Spleen (tissue), 11 donors: ENCODE results near the gene MEAK7. TPM values are rescaled to one million over a fixed set of nuclear protein-coding genes. Genes with fewer than 3 reads are reported as not detected.
"Not testable (repeated sequence)": the region's sequence is repeated elsewhere in the genome, so short reads cannot be mapped to it uniquely, and the experiment has no call there.

Source experiments
- DNase-seq: peaks from one replicate; pipeline ENCODE4 v3.0.0-alpha.2; 2020
- H3K27ac ChIP-seq, 8 donors: fragments of 200-600 bp; sonication (generic) in 7 of 8; 1 replicate in 4 of 8; 2 replicates in 4 of 8; pipeline versions ENCODE4 v1.5.0 to v1.8.0; 2016 to 2021; ENCODE audit warnings: inconsistent platforms in 4 of 8, mild to moderate bottlenecking in 4 of 8, moderate library complexity in 1 of 8
- H3K27me3 ChIP-seq, 7 donors: fragments of 200-600 bp; sonication (generic) in 6 of 7; replicated peaks in 1 of 7; 1 replicate in 4 of 7; 2 replicates in 3 of 7; pipeline versions ENCODE4 v1.5.0 to v1.8.0; 2016 to 2021; ENCODE audit warnings: inconsistent platforms in 3 of 7, mild to moderate bottlenecking in 1 of 7
- H3K36me3 ChIP-seq, 6 donors: fragments of 200-600 bp; sonication (generic) in 5 of 6; 1 replicate in 4 of 6; 2 replicates in 2 of 6; pipeline versions ENCODE4 v1.5.0 to v1.8.0; 2016 to 2021; ENCODE audit warnings: inconsistent platforms in 2 of 6
- H3K4me1 ChIP-seq, 6 donors: fragments of 200-600 bp; sonication (generic) in 5 of 6; 1 replicate in 3 of 6; 2 replicates in 3 of 6; pipeline versions ENCODE4 v1.5.0 to v1.8.0; 2016 to 2021; ENCODE audit warnings: inconsistent platforms in 3 of 6
- H3K4me3 ChIP-seq, 8 donors: fragments of 200-600 bp; sonication (generic) in 7 of 8; 1 replicate in 4 of 8; 2 replicates in 4 of 8; pipeline versions ENCODE4 v1.5.0 to v1.8.0; 2016 to 2021; ENCODE audit warnings: inconsistent platforms in 4 of 8, mild to moderate bottlenecking in 4 of 8, moderate library complexity in 2 of 8
- H3K9me3 ChIP-seq, 8 donors: fragments of 200-600 bp; sonication (generic) in 7 of 8; 1 replicate in 4 of 8; 2 replicates in 4 of 8; pipeline versions ENCODE4 v1.5.0 to v1.8.0; 2016 to 2021; ENCODE audit warnings: inconsistent platforms in 4 of 8
- CTCF ChIP-seq, 11 experiments: fragments of 200-600 bp in 7 of 11; fragments of 450-650 bp in 4 of 11; sonication (generic) in 4 of 11; IDR thresholded peaks in 8 of 11; conservative IDR thresholded peaks in 3 of 11; 1 replicate in 7 of 11; 2 replicates in 4 of 11; pipeline versions ENCODE4 v1.4.0 to v1.8.0; 2016 to 2021; ENCODE audit warnings: antibody characterized with exemption in 11 of 11, inconsistent platforms in 4 of 11, mild to moderate bottlenecking in 1 of 11
- POLR2A ChIP-seq, 3 donors: fragments of 450-650 bp; IDR thresholded peaks; one replicate each; pipeline ENCODE4 v1.5.1; 2017; ENCODE audit warnings: antibody characterized with exemption in 3 of 3, mild to moderate bottlenecking in 1 of 3
- POLR2AphosphoS5 ChIP-seq, 3 donors: sonication (generic); formaldehyde crosslinking; IDR thresholded peaks; one replicate each; pipeline ENCODE4 v1.5.1; 2017; ENCODE audit warnings: antibody characterized with exemption in 3 of 3
- WGBS, 5 donors: extraction: QIAGEN DNeasy Blood & Tissue Kit in 3 of 5; methylation state at CpG; one replicate each; pipeline versions ENCODE4 v1.1.5 to v1.1.7; 2013 to 2018; 5-methylcytosine and 5-hydroxymethylcytosine counted together
- intact Hi-C: fragments of 100-400 bp; cut with DNase I; formaldehyde crosslinking; loops from one replicate; pipeline ENCODE4 v1.15.0; 2023; ENCODE audit warnings: low total_unique reads
- polyA plus RNA-seq, 3 donors: library from polyadenylated mRNA; stranded (reverse); fragments of 200-250 nt; gene quantifications; one replicate each; pipeline ENCODE4 v1.2.1, GENCODE V29; 2013
- total RNA-seq, 7 donors: library from RNA; depleted of rRNA in 3 of 7; stranded (reverse); fragments of >200 nt in 3 of 7; fragmentation: NEBNext Ultra II Directional in 4 of 7; extraction: Animal tissue kit (Norgen Biotek cat#: 25700) in 4 of 7; gene quantifications; one replicate each; pipeline versions ENCODE4 v1.1.0 to v1.2.1, GENCODE V29; 2016 to 2021
- donor health status: healthy with polysubstance abuse.
- donor health status: DM: no; HTN: no; CAD: no; lungs with moderate emphysema.
- donor health status: DM: no; HTN: no; CAD: no.
- donor health status: Bipolar disorder and iron deficiency.
- donor health status: healthy.
- donor health status: DM: no; HTN: no; CAD: no.
- donor health status: DM: yes; HTN: yes; CAD: no.

Gene MEAK7
- total and polyA plus RNA-seq, 10 donors, result 1.5 to 14.9 (median 10.2) TPM

- peak; percentile 77 for DNase-seq
Observed at GRCh38 chr16:84518804-84519341, 14.4 kb upstream of the MEAK7 start.

GRCh38 chr16:84518220-84518619, 13.8 kb upstream of the MEAK7 start:
- H3K4me3 ChIP-seq, H3K9me3 ChIP-seq, H3K27me3 ChIP-seq, intact Hi-C loops, H3K36me3 ChIP-seq, DNase-seq: not testable (repeated sequence)
- WGBS, 5 donors, result 77 to 92% (median 88%) methylated on average over 3 of the region's 3 CpGs
- Histone ChIP-seq H3K27ac (peak overlapping the region in 3 of 8 donors; percentile 32 to 51 (median 47)), H3K4me1 (peaks cover 0 to 68% (median 42%) of the 10 kb centered on the region in 6 donors)

More at GRCh38 chr16:84518804-84519341, 14.4 kb upstream of the MEAK7 start:
- Histone ChIP-seq H3K27me3 (no peaks in the 10 kb centered on the region), H3K9me3 (no peaks in the 10 kb centered on the region), H3K36me3 (no peaks in the 10 kb centered on the region), H3K4me3 (no peak overlapping the region), H3K4me1 (peaks cover 0 to 68% (median 38%) of the 10 kb centered on the region in 6 donors), H3K27ac (peak overlapping the region in 3 of 8 donors; percentile 32 to 51 (median 47))
- WGBS, 5 donors, result 73 to 80% (median 75%) methylated on average over 17 of the region's 17 CpGs
- intact Hi-C loops, result no loop called here
- TF ChIP-seq CTCF (IDR thresholded peaks at IDR 0.05 in 8 of 11, conservative IDR thresholded peaks at IDR 0.05 in 3 of 11), result no peak
- TF ChIP-seq POLR2AphosphoS5 (IDR thresholded peaks at IDR 0.05), result peak in 1 of 3 donors; percentile 10

- H3K4me3 ChIP-seq, result no peak overlapping the region
- no peaks in the 10 kb centered on the region for H3K36me3 ChIP-seq
- peak; percentile 60 for DNase-seq
- H3K9me3 ChIP-seq, result no peaks in the 10 kb centered on the region
- peaks cover 0 to 75% (median 43%) of the 10 kb centered on the region in 6 donors for H3K4me1 ChIP-seq
- WGBS, 5 donors, result 90 to 94% (median 92%) methylated on average over 12 of the region's 12 CpGs
- intact Hi-C loops, result no loop called here
- no peak overlapping the region for H3K27ac ChIP-seq
- TF ChIP-seq POLR2AphosphoS5 (IDR thresholded peaks at IDR 0.05), result no peak
- no peak for TF ChIP-seq POLR2A (IDR thresholded peaks at IDR 0.05)
- TF ChIP-seq CTCF (IDR thresholded peaks at IDR 0.05 in 8 of 11, conservative IDR thresholded peaks at IDR 0.05 in 3 of 11), result no peak
- no peaks in the 10 kb centered on the region for H3K27me3 ChIP-seq
Observed at GRCh38 chr16:84517366-84517765, 12.9 kb upstream of the MEAK7 start.

- H3K9me3 ChIP-seq, result no peaks in the 10 kb centered on the region
- peak overlapping the region; percentile 63 to 90 (median 80) for H3K27ac ChIP-seq
- no peaks in the 10 kb centered on the region for H3K27me3 ChIP-seq
- TF ChIP-seq CTCF (IDR thresholded peaks at IDR 0.05 in 8 of 11, conservative IDR thresholded peaks at IDR 0.05 in 3 of 11), result peak in 1 of 11 experiments; percentile 14
- TF ChIP-seq POLR2AphosphoS5 (IDR thresholded peaks at IDR 0.05), result peak; percentile 62 to 81 (median 80)
- TF ChIP-seq POLR2A (IDR thresholded peaks at IDR 0.05), result no peak
- H3K36me3 ChIP-seq, result no peaks in the 10 kb centered on the region
- peaks cover 9 to 84% (median 51%) of the 10 kb centered on the region in 6 donors for H3K4me1 ChIP-seq
- DNase-seq, result peak; percentile 94
- WGBS, 5 donors, result 50 to 60% (median 55%) methylated on average over 24 to 26 of the region's 26 CpGs
- intact Hi-C loops, result loop anchor here (5.0 kb wide), 2 partner anchors 107 to 212 kb away; no protein-coding TSS in a partner anchor
- H3K4me3 ChIP-seq, result peak overlapping the region in 2 of 8 donors; percentile 13 to 30
Observed at GRCh38 chr16:84514874-84515835, 10.7 kb upstream of the MEAK7 start.
